Smooth muscle cell (in vitro differentiated cells): Measurements from ENCODE around the gene IFITM10. TPM values are rescaled to one million over a fixed set of nuclear protein-coding genes. Genes with fewer than 3 reads are reported as not detected.

Experiments used
- DNase-seq: peaks from one replicate; lab custom pipeline; 2025; ENCODE audit not compliant: unreplicated experiment; lab: John Stamatoyannopoulos, UW
- H2AFZ ChIP-seq: fragments of 200-600 bp; sonication (generic); 2 replicates; pipeline ENCODE4 v1.6.0; 2016; ENCODE audit warnings: antibody characterized with exemption, low read depth, mild to moderate bottlenecking
- H3F3A ChIP-seq: fragments of 200-600 bp; sonication (generic); 2 replicates; pipeline ENCODE4 v1.6.0; 2017; ENCODE audit warnings: antibody characterized with exemption, low read depth
- H3K27ac ChIP-seq: fragments of 200-600 bp; sonication (generic); 2 replicates; pipeline ENCODE4 v1.5.1; 2016; ENCODE audit warnings: low read depth, mild to moderate bottlenecking
- H3K27me3 ChIP-seq: fragments of 200-600 bp; sonication (generic); 2 replicates; pipeline ENCODE4 v1.6.1; 2016; ENCODE audit warnings: low read depth, mild to moderate bottlenecking
- H3K36me3 ChIP-seq: fragments of 200-600 bp; sonication (generic); 2 replicates; pipeline ENCODE4 v1.5.1; 2016; ENCODE audit warnings: low read depth
- H3K4me1 ChIP-seq: fragments of 200-600 bp; sonication (generic); 2 replicates; pipeline ENCODE4 v1.5.1; 2016; ENCODE audit warnings: low read depth
- H3K4me2 ChIP-seq: fragments of 200-600 bp; sonication (generic); 2 replicates; pipeline ENCODE4 v1.6.0; 2016; ENCODE audit warnings: mild to moderate bottlenecking
- H3K4me3 ChIP-seq: fragments of 200-600 bp; sonication (generic); 2 replicates; pipeline ENCODE4 v1.5.1; 2016; ENCODE audit warnings: mild to moderate bottlenecking
- H3K79me2 ChIP-seq: fragments of 200-600 bp; sonication (generic); 2 replicates; pipeline ENCODE4 v1.6.0; 2016; ENCODE audit warnings: low read depth, mild to moderate bottlenecking
- H3K9ac ChIP-seq: fragments of 200-600 bp; sonication (generic); 2 replicates; pipeline ENCODE4 v1.6.0; 2016; ENCODE audit warnings: low read depth
- H3K9me3 ChIP-seq: fragments of 200-600 bp; sonication (generic); replicated peaks from 2 replicates; pipeline ENCODE4 v1.5.1; 2016; ENCODE audit warnings: low read depth
- H4K20me1 ChIP-seq: fragments of 200-600 bp; sonication (generic); 2 replicates; pipeline ENCODE4 v1.6.0; 2016; ENCODE audit warnings: low read depth
- CTCF ChIP-seq: fragments of 200-600 bp; sonication (generic); IDR thresholded peaks from 2 replicates; pipeline ENCODE4 v1.5.1; 2017; ENCODE audit warnings: borderline replicate concordance, mild to moderate bottlenecking, antibody characterized with exemption; ENCODE audit not compliant: insufficient read depth, poor library complexity, severe bottlenecking
- WGBS: methylation state at CpG from one replicate; pipeline ENCODE4 v1.1.7; 2016; ENCODE audit warnings: low lambda C conversion rate; 5-methylcytosine and 5-hydroxymethylcytosine counted together
- polyA plus RNA-seq: library from polyadenylated mRNA; unstranded; fragments of >200 nt; fragmentation: Nextera tagmentation; extraction: Ambion mirVana; gene quantifications from 2 replicates; pipeline ENCODE4 v1.2.1, GENCODE V29; 2016
- total RNA-seq: library from RNA; depleted of rRNA; stranded (reverse); fragments of >200 nt; gene quantifications from 2 replicates; pipeline ENCODE4 v1.2.3, GENCODE V29; 2014

IFITM10 gene
- total and polyA plus RNA-seq, 2 experiments from 2014 or later, result 0.49 to 2.2 TPM

GRCh38 chr11:1742869-1743584, 7.4 kb downstream of the IFITM10 start:
- Histone ChIP-seq H2AFZ (no peak overlapping the region), H3K27ac (no peak overlapping the region), H3K36me3 (no peaks in the 10 kb centered on the region), H3K9ac (no peak overlapping the region), H4K20me1 (peaks cover 30% of the 10 kb centered on the region), H3K4me2 (no peak overlapping the region), H3K4me3 (no peak overlapping the region), H3K9me3 (no peaks in the 10 kb centered on the region), H3K4me1 (no peaks in the 10 kb centered on the region), H3F3A (peaks cover 4% of the 10 kb centered on the region), H3K27me3 (no peaks in the 10 kb centered on the region), H3K79me2 (no peaks in the 10 kb centered on the region)
- no peak for DNase-seq
- no peak for TF ChIP-seq CTCF
- WGBS, result 89% methylated on average over 3 of the region's 3 CpGs

GRCh38 chr11:1742371-1742770, 8.0 kb downstream of the IFITM10 start:
- no peaks in the 10 kb centered on the region for H3K4me1 ChIP-seq
- no peaks in the 10 kb centered on the region for H3K79me2 ChIP-seq
- peaks cover 23% of the 10 kb centered on the region for H4K20me1 ChIP-seq
- DNase-seq, result no peak
- H3K9me3 ChIP-seq, result no peaks in the 10 kb centered on the region
- peaks cover 4% of the 10 kb centered on the region for H3F3A ChIP-seq
- H3K36me3 ChIP-seq, result no peaks in the 10 kb centered on the region
- H3K27me3 ChIP-seq, result no peaks in the 10 kb centered on the region
- no peak overlapping the region for H3K4me2 ChIP-seq
- 71% methylated on average over 4 of the region's 4 CpGs for WGBS
- no peak for TF ChIP-seq CTCF
- no peak overlapping the region for H2AFZ ChIP-seq
- no peak overlapping the region for H3K4me3 ChIP-seq
- no peak overlapping the region for H3K27ac ChIP-seq
- no peak overlapping the region for H3K9ac ChIP-seq

- H3K27me3 ChIP-seq, result no peaks in the 10 kb centered on the region
- no peak overlapping the region for H3K27ac ChIP-seq
- 76% methylated on average over 4 of the region's 4 CpGs for WGBS
- H3K36me3 ChIP-seq, result no peaks in the 10 kb centered on the region
- no peak overlapping the region for H2AFZ ChIP-seq
- peaks cover 17% of the 10 kb centered on the region for H4K20me1 ChIP-seq
- TF ChIP-seq CTCF, result no peak
- peaks cover 4% of the 10 kb centered on the region for H3F3A ChIP-seq
- H3K79me2 ChIP-seq, result no peaks in the 10 kb centered on the region
- no peak for DNase-seq
- H3K4me3 ChIP-seq, result no peak overlapping the region
- H3K9me3 ChIP-seq, result no peaks in the 10 kb centered on the region
- H3K4me1 ChIP-seq, result no peaks in the 10 kb centered on the region
- H3K9ac ChIP-seq, result no peak overlapping the region
- H3K4me2 ChIP-seq, result no peak overlapping the region
Measured at GRCh38 chr11:1741741-1742140, 8.7 kb downstream of the IFITM10 start.

- no peaks in the 10 kb centered on the region for H3K4me1 ChIP-seq
- no peaks in the 10 kb centered on the region for H3K9me3 ChIP-seq
- H2AFZ ChIP-seq, result no peak overlapping the region
- peaks cover 9% of the 10 kb centered on the region for H4K20me1 ChIP-seq
- H3K4me3 ChIP-seq, result no peak overlapping the region
- 85% methylated on average over 7 of the region's 8 CpGs for WGBS
- no peak for DNase-seq
- no peak for TF ChIP-seq CTCF
- H3K9ac ChIP-seq, result no peak overlapping the region
- peaks cover under 1% of the 10 kb centered on the region for H3F3A ChIP-seq
- H3K36me3 ChIP-seq, result no peaks in the 10 kb centered on the region
- H3K79me2 ChIP-seq, result no peaks in the 10 kb centered on the region
- no peaks in the 10 kb centered on the region for H3K27me3 ChIP-seq
- H3K4me2 ChIP-seq, result no peak overlapping the region
- H3K27ac ChIP-seq, result no peak overlapping the region
Measured at GRCh38 chr11:1740786-1741530, 9.4 kb downstream of the IFITM10 start.
